OCI-LY3 (cell line): ENCODE data around the gene CCNG2.

ENCODE experiments used
- H2AFZ ChIP-seq: fragments of 200-600, 300-600 bp; shearing (Covaris generic); 2 replicates; pipeline ENCODE4 v1.6.0; 2014; ENCODE audit warnings: antibody characterized with exemption, low read depth, low read length
- H3K27ac ChIP-seq: fragments of 200-600, 300-600 bp; sonication (generic); 2 replicates; pipeline ENCODE4 v1.5.1; 2014; ENCODE audit warnings: mild to moderate bottlenecking, low read length, moderate library complexity, mixed read lengths
- H3K27me3 ChIP-seq: fragments of 200-600, 300-600 bp; sonication (generic); 2 replicates; pipeline ENCODE4 v1.6.1; 2014; ENCODE audit warnings: low read depth, low read length, mixed read lengths
- H3K36me3 ChIP-seq: fragments of 200-600, 300-600 bp; sonication (generic); replicated peaks from 2 replicates; pipeline ENCODE3; 2014; ENCODE audit warnings: low read depth, low read length, mixed read lengths
- H3K4me1 ChIP-seq: fragments of 300-600, 200-600 bp; sonication (generic); 2 replicates; pipeline ENCODE4 v1.6.1; 2014; ENCODE audit warnings: low read length, mixed read lengths
- H3K4me2 ChIP-seq: fragments of 200-600, 300-600 bp; sonication (generic); 2 replicates; pipeline ENCODE4 v1.6.1; 2014; ENCODE audit warnings: low read length, mixed read lengths
- H3K4me3 ChIP-seq: fragments of 300-600, 200-600 bp; sonication (generic); 2 replicates; pipeline ENCODE4 v1.5.1; 2014; ENCODE audit warnings: antibody characterized with exemption, mild to moderate bottlenecking, low read length, moderate library complexity
- H3K79me2 ChIP-seq: fragments of 300-600, 200-600 bp; shearing (Covaris generic); 2 replicates; pipeline ENCODE4 v1.6.1; 2014; ENCODE audit warnings: mild to moderate bottlenecking, low read length, mixed read lengths
- H3K9ac ChIP-seq: fragments of 300-600, 200-600 bp; shearing (Covaris generic); 2 replicates; pipeline ENCODE4 v1.6.0; 2014; ENCODE audit warnings: mild to moderate bottlenecking, low read length, moderate library complexity
- H3K9me3 ChIP-seq: fragments of 200-600, 300-600 bp; shearing (Covaris generic); 2 replicates; pipeline ENCODE4 v1.6.1; 2014; ENCODE audit warnings: low read length, mixed read lengths; ENCODE audit not compliant: insufficient read depth
- H4K20me1 ChIP-seq: fragments of 200-600, 300-600 bp; sonication (generic); 2 replicates; pipeline ENCODE4 v1.6.1; 2016; ENCODE audit warnings: low read length, mixed read lengths; ENCODE audit not compliant: insufficient read depth
- EZH2phosphoT487 ChIP-seq: fragments of 200-600 bp; shearing (Covaris generic); IDR thresholded peaks from 2 replicates; pipeline ENCODE4 v1.6.1; 2018; ENCODE audit warnings: antibody characterized with exemption, mixed run types, low read depth
- TF ChIP-seq, protein P1 (sequence below): fragments of 200-600, 300-600 bp; sonication (generic); IDR thresholded peaks from 2 replicates; pipeline ENCODE4 v1.5.1; 2014; ENCODE audit warnings: antibody characterized with exemption, low read length, low read depth

The CCNG2 gene

GRCh38 chr4:77146186-77147078 is 10.6 kb upstream of the CCNG2 start:
- Histone ChIP-seq H3K36me3 (no peaks in the 10 kb centered on the region), H3K4me2 (no peak overlapping the region), H4K20me1 (no peaks in the 10 kb centered on the region), H3K79me2 (no peaks in the 10 kb centered on the region), H3K4me1 (no peaks in the 10 kb centered on the region), H3K9ac (no peak overlapping the region), H3K9me3 (no peaks in the 10 kb centered on the region), H2AFZ (no peak overlapping the region), H3K27me3 (no peaks in the 10 kb centered on the region), H3K27ac (no peak overlapping the region), H3K4me3 (no peak overlapping the region)
- TF ChIP-seq, protein P1, sequence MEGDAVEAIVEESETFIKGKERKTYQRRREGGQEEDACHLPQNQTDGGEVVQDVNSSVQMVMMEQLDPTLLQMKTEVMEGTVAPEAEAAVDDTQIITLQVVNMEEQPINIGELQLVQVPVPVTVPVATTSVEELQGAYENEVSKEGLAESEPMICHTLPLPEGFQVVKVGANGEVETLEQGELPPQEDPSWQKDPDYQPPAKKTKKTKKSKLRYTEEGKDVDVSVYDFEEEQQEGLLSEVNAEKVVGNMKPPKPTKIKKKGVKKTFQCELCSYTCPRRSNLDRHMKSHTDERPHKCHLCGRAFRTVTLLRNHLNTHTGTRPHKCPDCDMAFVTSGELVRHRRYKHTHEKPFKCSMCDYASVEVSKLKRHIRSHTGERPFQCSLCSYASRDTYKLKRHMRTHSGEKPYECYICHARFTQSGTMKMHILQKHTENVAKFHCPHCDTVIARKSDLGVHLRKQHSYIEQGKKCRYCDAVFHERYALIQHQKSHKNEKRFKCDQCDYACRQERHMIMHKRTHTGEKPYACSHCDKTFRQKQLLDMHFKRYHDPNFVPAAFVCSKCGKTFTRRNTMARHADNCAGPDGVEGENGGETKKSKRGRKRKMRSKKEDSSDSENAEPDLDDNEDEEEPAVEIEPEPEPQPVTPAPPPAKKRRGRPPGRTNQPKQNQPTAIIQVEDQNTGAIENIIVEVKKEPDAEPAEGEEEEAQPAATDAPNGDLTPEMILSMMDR = no peak
- TF ChIP-seq EZH2phosphoT487 = no peak

GRCh38 chr4:77147079-77147782 is 9.8 kb upstream of the CCNG2 start:
- TF ChIP-seq EZH2phosphoT487 = no peak
- TF ChIP-seq, protein P1 = no peak
- no peak overlapping the region for H3K4me2 ChIP-seq
- no peaks in the 10 kb centered on the region for H3K27me3 ChIP-seq
- no peak overlapping the region for H3K4me3 ChIP-seq
- H3K27ac ChIP-seq = no peak overlapping the region
- no peaks in the 10 kb centered on the region for H4K20me1 ChIP-seq
- H3K79me2 ChIP-seq = no peaks in the 10 kb centered on the region
- no peaks in the 10 kb centered on the region for H3K9me3 ChIP-seq
- no peaks in the 10 kb centered on the region for H3K36me3 ChIP-seq
- H3K4me1 ChIP-seq = no peaks in the 10 kb centered on the region
- no peak overlapping the region for H3K9ac ChIP-seq
- H2AFZ ChIP-seq = no peak overlapping the region

GRCh38 chr4:77148078-77148477 is 8.9 kb upstream of the CCNG2 start:
- TF ChIP-seq, protein P1 = no peak
- no peak for TF ChIP-seq EZH2phosphoT487
- Histone ChIP-seq H4K20me1 (no peaks in the 10 kb centered on the region), H3K4me1 (no peaks in the 10 kb centered on the region), H3K4me2 (no peak overlapping the region), H3K9me3 (no peaks in the 10 kb centered on the region), H3K79me2 (no peaks in the 10 kb centered on the region), H3K27ac (no peak overlapping the region), H2AFZ (no peak overlapping the region), H3K4me3 (no peak overlapping the region), H3K9ac (no peak overlapping the region), H3K36me3 (no peaks in the 10 kb centered on the region), H3K27me3 (no peaks in the 10 kb centered on the region)

DNA sequence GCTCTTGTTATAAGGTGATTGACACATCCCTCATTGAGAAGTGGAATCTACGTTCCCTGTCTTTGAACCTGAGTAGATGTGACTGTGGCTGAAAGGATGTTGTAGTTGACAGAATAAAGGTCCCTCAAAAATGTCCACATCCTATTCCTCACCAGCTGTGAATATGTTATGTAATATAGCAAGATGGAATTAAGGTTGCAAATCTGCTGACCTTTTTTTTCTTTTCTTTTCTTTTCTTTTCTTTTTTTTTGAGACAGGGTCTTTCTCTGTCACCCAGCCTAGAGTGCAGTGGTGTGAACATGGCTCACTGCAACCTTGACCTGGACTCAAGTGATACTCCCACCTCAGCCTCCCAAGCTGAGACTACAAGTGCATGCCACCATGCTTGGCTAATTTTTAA is 7.2 kb upstream of the CCNG2 start:
- no peak overlapping the region for H3K4me2 ChIP-seq
- H3K9me3 ChIP-seq = peaks cover 2% of the 10 kb centered on the region; the same call in 1 of the 2 replicates
- no peaks in the 10 kb centered on the region for H4K20me1 ChIP-seq
- no peak overlapping the region for H2AFZ ChIP-seq
- H3K4me3 ChIP-seq = no peak overlapping the region
- peaks cover 10% of the 10 kb centered on the region for H3K4me1 ChIP-seq
- H3K36me3 ChIP-seq = no peaks in the 10 kb centered on the region
- H3K9ac ChIP-seq = no peak overlapping the region
- H3K79me2 ChIP-seq = no peaks in the 10 kb centered on the region
- H3K27me3 ChIP-seq = no peaks in the 10 kb centered on the region
- no peak for TF ChIP-seq EZH2phosphoT487
- TF ChIP-seq, protein P1 = no peak
- H3K27ac ChIP-seq = no peak overlapping the region
